NAMALWA (cell line): ENCODE measurements around the gene FCGR3B.
"Not testable (repeated sequence)": the region's sequence is repeated elsewhere in the genome, so short reads cannot be mapped to it uniquely, and the experiment has no call there.

Experiments used
- DNase-seq: peaks from one replicate; pipeline ENCODE4 v3.0.0-alpha.2; 2015; ENCODE audit warnings: low spot score

FCGR3B gene

GRCh38 chr1:161631076-161631475, at the start of gene FCGR3B:
TSS of gene FCGR3B (minus strand) at chr1:161631176. CDS start at chr1:161631094, 82 bp downstream.
- no peak for DNase-seq

- DNase-seq, result no peak
These were observed 47.5 kb upstream of the FCGR3B start for GRCh38 chr1:161678500-161678899.

GRCh38 chr1:161676958-161677689, 46.1 kb upstream of the FCGR3B start:
- no peak for DNase-seq

- DNase-seq, result no peak
These were observed 45.5 kb upstream of the FCGR3B start for GRCh38 chr1:161676441-161676840.

- not testable (repeated sequence) for DNase-seq
These were observed 43.9 kb upstream of the FCGR3B start for GRCh38 chr1:161674908-161675307.

GRCh38 chr1:161674447-161674846, 43.5 kb upstream of the FCGR3B start:
- not testable (repeated sequence) for DNase-seq

- DNase-seq, result not testable (repeated sequence)
These were observed 42.5 kb upstream of the FCGR3B start for GRCh38 chr1:161673437-161673836.

- not testable (repeated sequence) for DNase-seq
These were observed 40.4 kb upstream of the FCGR3B start for GRCh38 chr1:161671045-161672020.

- not testable (repeated sequence) for DNase-seq
These were observed 33.7 kb upstream of the FCGR3B start for GRCh38 chr1:161664689-161665088.

GRCh38 chr1:161663569-161663968, 32.6 kb upstream of the FCGR3B start:
- DNase-seq, result not testable (repeated sequence)

GRCh38 chr1:161662684-161663339, 31.8 kb upstream of the FCGR3B start, which contains the start of gene FCGR2B:
TSS of gene FCGR2B (plus strand) at chr1:161663143. CDS start at chr1:161663242, 99 bp downstream.
- not testable (repeated sequence) for DNase-seq

GRCh38 chr1:161661660-161662311, 30.8 kb upstream of the FCGR3B start:
- DNase-seq, result not testable (repeated sequence)

- DNase-seq, result not testable (repeated sequence)
These were observed 27.5 kb upstream of the FCGR3B start for GRCh38 chr1:161658524-161658923.

GRCh38 chr1:161653971-161654370, 23.0 kb upstream of the FCGR3B start:
- DNase-seq, result not testable (repeated sequence)

GRCh38 chr1:161653541-161653940, 22.6 kb upstream of the FCGR3B start:
- not testable (repeated sequence) for DNase-seq

GRCh38 chr1:161647507-161648360, 16.8 kb upstream of the FCGR3B start:
- peak; percentile 80 for DNase-seq

- not testable (repeated sequence) for DNase-seq
These were observed 13.9 kb upstream of the FCGR3B start for GRCh38 chr1:161644855-161645254.

- DNase-seq, result not testable (repeated sequence)
These were observed 12.7 kb upstream of the FCGR3B start for GRCh38 chr1:161643481-161644208.

GRCh38 chr1:161642697-161643096, 11.7 kb upstream of the FCGR3B start:
- DNase-seq, result peak; percentile 57

GRCh38 chr1:161639203-161639602, 8.2 kb upstream of the FCGR3B start:
- not testable (repeated sequence) for DNase-seq
